ENCODE measurements around the gene SPPL3.

The SPPL3 gene

DNA sequence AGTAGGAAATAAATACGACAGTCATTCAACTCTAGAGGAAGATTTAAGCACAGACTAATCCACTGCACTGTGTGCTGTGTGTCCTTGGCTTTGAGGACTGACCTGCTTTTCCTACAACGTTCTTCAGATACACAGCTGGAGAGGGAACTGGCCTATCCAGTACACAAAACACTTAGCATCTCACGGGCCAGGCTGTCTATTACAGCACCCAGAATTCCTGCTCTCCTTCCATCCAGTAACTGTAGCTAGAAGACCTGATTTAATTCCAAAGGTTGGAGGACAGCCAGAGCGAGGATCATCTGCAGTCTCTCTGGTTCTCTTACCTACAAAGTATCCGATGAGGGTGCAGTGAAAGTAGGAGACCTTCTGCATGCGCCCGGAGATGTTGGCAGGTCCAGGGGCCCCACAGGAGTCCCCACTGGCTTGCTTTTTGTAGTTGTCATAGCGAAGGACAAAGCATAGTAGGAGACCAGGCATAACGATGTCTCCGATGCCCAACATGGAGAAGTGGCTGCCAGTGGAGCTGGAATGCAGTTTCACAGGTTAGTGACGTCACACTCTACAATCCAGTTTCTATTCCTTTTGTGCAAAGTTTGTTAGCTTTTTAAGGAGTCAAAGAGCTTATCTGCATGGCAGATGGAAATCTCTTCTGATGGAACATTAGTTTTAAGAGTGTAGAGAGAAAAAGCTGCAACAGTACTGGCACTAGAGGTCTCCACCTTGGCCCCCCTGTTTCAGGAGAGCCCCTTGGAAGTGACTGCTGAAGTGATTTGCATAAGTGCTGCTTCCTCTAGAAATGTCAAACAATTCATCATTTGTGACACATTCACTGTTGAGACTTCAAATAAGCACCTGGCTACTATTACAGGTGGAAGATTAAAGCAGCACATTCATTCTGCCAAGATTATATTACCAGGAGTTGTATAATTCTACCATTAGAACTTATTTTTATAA is 136.8 kb downstream of the SPPL3 start:
- no peak for DNase-seq

- DNase-seq = no peak
Measured at GRCh38 chr12:120766566-120766965, 137.6 kb downstream of the SPPL3 start.

GRCh38 chr12:120764816-120765215 is 139.3 kb downstream of the SPPL3 start:
- DNase-seq = no peak

GRCh38 chr12:120763250-120763649 is 140.9 kb downstream of the SPPL3 start:
- DNase-seq = no peak

DNA sequence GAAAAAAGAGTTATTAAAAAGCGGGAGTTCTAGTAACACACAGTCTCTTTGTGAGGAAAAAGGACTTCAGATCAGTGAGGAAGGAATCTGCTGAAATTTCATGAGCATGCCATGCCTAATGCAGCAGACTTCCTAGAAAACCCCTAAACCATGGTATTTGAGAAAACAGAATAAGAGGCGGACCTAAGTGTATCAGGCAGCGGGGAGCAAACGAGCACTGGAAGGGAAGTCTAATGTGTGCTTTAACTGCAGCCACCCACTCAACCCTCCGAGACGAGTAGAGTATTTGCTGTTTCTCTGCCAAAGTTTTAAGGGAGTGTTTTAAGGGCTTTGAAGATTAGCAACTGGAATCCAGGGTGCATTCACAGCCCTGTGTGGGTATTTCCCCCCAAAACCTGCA is 142.1 kb downstream of the SPPL3 start:
- no peak for DNase-seq

- DNase-seq = no peak
Measured at GRCh38 chr12:120761519-120761934, 142.6 kb downstream of the SPPL3 start.

GRCh38 chr12:120760349-120761254 is 143.6 kb downstream of the SPPL3 start:
- DNase-seq = peak; percentile 62

- DNase-seq = no peak
Measured at GRCh38 chr12:120759591-120760348, 144.4 kb downstream of the SPPL3 start.

GRCh38 chr12:120758798-120759590 is 145.2 kb downstream of the SPPL3 start:
- DNase-seq = no peak

DNA sequence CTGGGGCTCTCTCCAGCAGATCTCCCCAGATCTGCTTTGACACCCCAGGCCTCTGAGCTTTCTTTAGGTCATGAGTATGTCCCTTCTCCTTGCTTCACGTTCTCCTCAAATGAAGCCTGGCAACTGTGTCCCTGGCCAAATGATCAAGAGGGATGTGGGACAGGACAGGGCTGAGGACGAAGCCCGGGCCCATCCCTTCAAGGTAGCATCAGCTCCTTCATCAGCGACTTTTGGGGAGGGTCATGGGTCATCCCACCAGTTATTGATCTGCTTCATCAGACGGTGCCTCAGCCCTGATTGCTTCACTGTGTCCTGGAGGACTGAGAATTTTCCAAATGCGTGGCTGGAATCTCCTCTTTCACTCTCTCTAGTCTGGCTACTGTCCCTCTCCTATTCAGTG is 146.2 kb downstream of the SPPL3 start:
- DNase-seq = no peak

DNA sequence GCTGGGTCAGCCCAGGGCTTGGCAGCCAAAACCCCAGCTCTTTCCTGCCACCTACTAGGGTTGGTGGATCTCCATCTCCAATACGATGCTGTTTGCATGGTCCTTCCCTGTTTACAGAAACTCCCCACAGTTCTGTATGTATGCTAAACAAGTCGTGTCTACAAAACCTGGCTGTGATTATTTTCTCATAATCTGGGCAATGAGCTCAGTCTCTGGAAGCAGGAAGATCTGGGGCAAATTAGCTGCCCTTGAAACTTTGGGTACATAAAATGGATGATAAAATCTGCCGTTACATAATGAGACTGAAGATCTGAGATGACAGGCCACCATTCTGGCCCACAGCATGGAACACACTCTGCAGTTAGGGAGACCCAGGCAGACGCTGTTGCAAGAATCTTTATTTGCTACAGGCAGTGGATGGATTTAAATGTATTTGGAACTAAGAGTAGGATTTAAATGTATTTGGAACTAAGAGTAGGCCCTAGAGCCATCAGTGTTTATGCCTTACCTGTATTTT is 146.9 kb downstream of the SPPL3 start:
- no peak for DNase-seq

DNA sequence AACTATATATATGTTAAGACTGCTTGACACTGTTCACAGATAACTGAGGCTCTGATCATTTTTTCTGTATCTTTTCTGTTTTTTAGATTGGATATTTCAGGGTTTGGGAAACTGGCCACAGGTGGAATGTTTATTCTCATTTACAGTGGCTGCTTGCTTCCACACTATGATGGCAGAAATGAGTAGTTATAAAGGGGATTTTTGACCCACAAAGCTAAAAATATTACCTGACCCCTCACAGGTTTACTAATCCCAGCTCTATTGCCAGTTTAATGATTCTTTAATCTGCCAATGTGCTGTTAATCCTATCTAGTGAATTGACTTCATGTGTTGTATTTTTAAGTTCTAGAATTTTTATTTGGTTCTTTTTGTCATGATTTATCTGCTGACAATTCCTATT is 148.9 kb downstream of the SPPL3 start:
- no peak for DNase-seq

- no peak for DNase-seq
Measured at GRCh38 chr12:120754792-120755191, 149.4 kb downstream of the SPPL3 start.

DNA sequence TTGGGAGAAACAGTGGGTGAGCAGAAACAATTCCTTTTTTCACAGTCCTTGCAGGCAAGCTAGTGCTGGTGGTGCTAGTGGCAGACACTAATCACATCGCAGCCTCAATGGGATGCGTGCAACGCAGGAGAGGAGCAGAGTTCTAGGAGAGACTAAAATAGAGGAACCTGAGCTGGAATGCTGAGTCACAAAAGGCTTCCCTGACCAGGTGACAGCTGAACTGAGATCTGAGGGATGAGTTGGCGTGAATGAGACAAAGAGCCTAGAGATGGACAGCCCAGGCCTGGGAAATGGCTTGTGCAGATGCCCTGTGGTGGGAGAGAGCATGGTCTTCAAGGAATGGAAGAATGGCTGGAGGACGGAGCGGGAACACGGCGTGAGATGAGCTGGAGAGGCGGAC is 152.8 kb downstream of the SPPL3 start:
- DNase-seq = no peak

- no peak for DNase-seq
Measured at GRCh38 chr12:120750806-120751205, 153.4 kb downstream of the SPPL3 start.

DNA sequence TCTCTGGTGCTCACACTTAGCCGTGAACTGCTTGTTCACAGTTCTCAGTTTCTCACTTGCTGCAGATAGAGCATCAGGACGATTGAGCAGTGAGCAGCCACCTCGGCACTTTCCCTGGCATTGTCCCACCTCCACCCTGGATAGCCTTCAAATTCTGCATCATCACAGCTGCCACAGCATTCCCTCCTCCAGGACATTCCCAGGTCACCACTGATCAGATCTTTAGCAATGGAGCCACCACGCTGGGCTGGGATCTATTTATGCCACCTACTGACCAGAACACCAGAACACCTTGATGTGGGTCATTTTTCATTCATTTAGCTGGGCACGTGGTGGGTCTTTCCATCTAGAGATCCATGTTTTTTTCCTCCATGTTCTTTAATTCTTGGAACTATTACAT is 154.9 kb downstream of the SPPL3 start:
- DNase-seq = no peak

DNA sequence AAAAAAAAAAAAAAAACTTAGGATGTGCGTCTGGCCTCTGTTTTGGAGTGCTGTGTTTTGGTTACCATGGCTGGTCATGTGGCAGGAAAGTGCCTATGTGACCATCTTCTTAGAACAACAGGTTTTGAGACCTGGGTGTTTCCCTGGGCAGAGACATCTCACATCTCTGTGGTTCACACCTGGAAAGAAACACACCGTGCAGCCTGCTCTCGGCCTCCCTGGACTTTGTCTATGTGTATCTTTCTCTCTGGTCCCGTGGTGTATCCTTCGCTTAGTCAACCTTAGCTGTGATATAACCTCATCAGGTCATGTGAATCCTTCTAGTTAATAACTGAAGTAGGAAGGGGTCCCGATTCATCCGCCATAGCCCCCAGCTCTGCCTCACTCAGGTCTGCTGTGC is 155.9 kb downstream of the SPPL3 start:
- DNase-seq = no peak

- no peak for DNase-seq
Measured at GRCh38 chr12:120744922-120745493, 159.2 kb downstream of the SPPL3 start.

- no peak for DNase-seq
Measured at GRCh38 chr12:120741476-120742421, 162.4 kb downstream of the SPPL3 start.

DNA sequence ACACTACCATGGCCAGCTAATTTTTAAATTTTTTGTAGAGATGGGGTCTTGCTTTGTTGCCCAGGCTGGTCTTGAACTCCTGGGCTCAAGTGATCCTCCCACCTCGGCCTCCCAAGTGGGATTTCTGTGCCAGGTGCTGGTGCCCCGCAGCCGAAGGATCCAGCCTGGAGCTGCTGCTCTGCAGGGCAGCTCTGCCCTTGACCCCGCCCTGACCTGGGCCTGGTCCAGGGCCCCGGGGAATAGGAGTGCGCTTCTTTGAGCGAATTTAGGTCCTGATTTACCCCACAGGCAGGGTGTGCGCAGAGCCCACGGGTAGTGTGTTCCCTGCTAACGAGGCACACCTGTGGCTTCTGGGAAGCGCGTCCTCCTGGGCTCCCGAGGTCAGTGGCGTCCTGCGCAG is 163.3 kb downstream of the SPPL3 start:
- DNase-seq = no peak

Measured in central memory CD4-positive, alpha-beta T cell (primary cell).